ENCODE results near the gene PET100.

PET100 gene

DNA sequence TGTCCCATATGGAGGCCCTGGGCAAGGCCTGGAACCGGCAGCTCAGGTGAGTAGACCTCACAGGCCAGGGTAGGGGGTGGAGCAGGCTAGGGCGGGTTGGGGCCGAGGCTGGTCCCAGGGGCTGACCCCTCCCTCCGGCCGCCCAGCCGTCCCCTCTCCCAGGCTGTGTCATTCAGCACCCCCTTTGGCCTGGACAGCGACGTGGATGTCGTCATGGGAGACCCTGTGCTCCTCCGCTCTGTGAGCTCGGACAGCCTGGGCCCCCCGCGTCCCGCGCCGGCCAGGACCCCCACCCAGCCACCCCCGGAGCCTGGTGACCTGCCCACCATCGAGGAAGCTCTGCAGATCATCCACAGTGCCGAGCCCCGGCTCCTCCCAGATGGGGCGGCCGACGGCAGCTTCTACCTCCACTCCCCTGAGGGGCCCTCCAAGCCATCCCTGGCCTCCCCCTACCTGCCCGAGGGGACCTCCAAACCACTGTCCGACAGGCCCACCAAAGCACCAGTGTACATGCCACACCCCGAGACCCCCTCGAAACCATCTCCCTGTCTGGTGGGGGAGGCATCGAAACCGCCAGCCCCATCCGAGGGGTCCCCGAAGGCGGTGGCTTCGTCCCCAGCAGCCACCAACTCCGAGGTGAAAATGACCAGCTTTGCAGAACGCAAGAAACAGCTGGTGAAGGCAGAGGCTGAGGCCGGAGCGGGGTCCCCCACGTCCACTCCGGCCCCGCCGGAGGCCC, 17.9 kb upstream of the PET100 start:
- TF ChIP-seq, protein P1, sequence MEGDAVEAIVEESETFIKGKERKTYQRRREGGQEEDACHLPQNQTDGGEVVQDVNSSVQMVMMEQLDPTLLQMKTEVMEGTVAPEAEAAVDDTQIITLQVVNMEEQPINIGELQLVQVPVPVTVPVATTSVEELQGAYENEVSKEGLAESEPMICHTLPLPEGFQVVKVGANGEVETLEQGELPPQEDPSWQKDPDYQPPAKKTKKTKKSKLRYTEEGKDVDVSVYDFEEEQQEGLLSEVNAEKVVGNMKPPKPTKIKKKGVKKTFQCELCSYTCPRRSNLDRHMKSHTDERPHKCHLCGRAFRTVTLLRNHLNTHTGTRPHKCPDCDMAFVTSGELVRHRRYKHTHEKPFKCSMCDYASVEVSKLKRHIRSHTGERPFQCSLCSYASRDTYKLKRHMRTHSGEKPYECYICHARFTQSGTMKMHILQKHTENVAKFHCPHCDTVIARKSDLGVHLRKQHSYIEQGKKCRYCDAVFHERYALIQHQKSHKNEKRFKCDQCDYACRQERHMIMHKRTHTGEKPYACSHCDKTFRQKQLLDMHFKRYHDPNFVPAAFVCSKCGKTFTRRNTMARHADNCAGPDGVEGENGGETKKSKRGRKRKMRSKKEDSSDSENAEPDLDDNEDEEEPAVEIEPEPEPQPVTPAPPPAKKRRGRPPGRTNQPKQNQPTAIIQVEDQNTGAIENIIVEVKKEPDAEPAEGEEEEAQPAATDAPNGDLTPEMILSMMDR (IDR thresholded peaks at IDR 0.05; ENCODE audit: low read depth, low read length), result no peak
- no peak overlapping the region for H3K4me3 ChIP-seq (replicated peaks in 1 of 2; ENCODE audit: low read depth in 2 of 2, low read length in 2 of 2)
- DNase-seq (ENCODE audit: low read depth in 2 of 2), result no peak

DNA sequence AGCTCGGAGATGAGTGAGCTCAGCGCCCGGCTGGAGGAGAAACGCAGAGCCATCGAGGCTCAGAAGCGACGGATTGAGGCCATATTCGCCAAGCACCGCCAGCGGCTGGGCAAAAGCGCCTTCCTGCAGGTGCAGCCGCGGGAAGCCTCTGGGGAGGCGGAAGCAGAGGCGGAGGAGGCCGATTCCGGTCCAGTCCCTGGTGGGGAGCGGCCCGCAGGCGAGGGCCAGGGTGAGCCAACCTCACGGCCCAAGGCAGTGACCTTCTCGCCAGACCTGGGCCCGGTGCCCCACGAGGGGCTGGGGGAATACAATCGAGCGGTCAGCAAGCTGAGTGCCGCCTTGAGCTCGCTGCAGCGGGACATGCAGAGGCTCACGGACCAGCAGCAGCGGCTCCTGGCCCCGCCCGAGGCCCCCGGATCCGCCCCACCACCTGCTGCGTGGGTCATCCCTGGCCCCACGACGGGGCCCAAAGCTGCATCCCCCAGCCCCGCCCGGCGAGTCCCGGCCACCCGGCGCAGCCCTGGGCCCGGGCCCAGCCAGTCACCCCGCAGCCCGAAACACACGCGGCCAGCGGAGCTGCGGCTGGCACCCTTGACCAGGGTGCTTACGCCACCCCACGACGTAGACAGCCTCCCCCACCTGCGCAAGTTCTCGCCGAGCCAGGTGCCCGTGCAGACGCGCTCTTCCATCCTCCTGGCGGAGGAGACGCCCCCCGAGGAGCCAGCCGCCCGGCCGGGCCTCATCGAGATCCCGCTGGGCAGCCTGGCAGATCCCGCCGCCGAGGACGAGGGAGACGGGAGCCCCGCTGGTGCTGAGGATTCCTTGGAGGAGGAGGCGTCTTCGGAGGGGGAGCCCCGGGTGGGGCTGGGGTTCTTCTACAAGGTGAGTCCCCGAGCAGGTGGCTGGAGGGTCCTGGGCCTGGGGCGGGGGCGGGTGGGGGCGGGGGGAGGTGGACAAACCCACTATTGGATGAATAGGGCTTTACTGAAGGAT, 17.0 kb upstream of the PET100 start:
- H3K4me3 ChIP-seq (replicated peaks in 1 of 2; ENCODE audit: low read depth in 2 of 2, low read length in 2 of 2), result no peak overlapping the region
- TF ChIP-seq, protein P1 (IDR thresholded peaks at IDR 0.05; ENCODE audit: low read depth, low read length), result no peak
- no peak for DNase-seq (ENCODE audit: low read depth in 2 of 2)

DNA sequence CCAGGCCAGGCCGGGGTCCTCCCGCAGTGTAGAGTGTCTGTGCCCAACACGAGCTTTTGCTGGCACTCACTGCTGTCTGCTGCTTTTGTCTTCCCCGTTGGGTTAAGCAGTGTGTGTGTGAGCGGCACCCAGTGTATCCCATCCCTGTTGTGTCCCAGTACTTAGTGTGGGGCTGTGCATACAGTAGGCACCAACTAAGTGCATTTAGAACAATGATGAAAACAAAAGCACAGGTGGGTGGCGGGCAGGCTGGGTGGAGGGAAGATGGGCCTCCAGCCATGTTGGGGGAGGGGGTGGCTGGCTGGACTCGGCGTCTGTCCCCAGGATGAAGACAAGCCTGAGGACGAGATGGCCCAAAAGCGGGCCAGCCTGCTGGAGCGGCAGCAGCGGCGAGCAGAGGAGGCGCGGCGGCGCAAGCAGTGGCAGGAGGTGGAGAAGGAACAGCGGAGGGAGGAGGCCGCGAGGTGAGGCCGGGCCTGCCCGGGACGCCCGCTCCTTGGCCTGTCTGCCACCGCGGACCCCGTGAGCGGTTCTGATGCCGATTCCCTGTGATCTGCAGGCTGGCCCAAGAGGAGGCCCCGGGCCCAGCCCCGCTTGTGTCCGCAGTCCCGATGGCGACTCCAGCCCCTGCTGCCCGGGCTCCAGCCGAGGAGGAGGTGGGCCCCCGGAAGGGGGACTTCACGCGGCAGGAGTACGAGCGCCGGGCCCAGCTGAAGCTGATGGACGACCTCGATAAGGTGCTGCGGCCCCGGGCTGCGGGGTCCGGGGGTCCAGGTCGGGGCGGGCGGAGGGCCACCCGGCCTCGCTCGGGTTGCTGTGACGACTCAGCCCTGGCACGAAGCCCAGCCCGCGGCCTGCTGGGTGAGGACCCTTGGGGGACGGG, 14.5 kb upstream of the PET100 start:
- TF ChIP-seq, protein P1 (IDR thresholded peaks at IDR 0.05; ENCODE audit: low read depth, low read length), result no peak
- H3K4me3 ChIP-seq (replicated peaks in 1 of 2; ENCODE audit: low read depth in 2 of 2, low read length in 2 of 2), result no peak overlapping the region
- no peak for DNase-seq (ENCODE audit: low read depth in 2 of 2)

DNA sequence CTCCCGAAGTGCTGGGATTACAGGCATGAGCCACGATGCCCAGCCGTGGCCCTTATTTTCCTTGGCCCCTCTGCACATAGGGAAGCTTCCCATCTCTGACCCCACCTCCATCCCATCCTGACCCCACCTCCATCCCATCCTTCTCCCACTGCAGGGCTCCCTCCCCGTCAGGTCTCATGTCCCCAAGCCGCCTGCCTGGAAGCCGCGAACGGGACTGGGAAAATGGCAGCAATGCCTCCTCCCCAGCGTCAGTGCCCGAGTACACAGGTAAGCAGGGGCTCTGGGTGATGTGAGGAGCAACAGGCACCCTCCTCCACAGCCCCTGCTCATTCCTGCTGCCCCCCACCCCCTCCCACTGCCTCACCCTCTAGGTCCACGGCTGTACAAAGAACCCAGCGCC, 12.4 kb upstream of the PET100 start:
- no peak overlapping the region for H3K4me3 ChIP-seq (replicated peaks in 1 of 2; ENCODE audit: low read depth in 2 of 2, low read length in 2 of 2)
- no peak for DNase-seq (ENCODE audit: low read depth in 2 of 2)
- TF ChIP-seq, protein P1 (IDR thresholded peaks at IDR 0.05; ENCODE audit: low read depth, low read length), result no peak

DNA sequence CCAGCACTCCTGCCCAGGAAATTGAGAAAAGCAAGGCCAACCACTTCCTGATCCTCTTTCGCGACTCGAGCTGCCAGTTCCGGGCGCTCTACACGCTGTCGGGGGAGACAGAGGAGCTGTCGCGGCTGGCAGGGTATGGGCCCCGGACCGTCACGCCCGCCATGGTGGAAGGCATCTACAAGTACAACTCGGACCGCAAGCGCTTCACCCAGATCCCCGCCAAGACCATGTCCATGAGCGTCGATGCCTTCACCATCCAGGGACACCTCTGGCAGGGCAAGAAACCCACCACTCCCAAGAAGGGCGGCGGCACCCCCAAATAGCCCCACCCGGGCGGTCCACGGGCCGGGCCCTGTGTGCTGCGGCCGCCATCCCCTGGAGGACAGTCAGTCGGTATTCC, 11.9 kb upstream of the PET100 start:
- no peak for DNase-seq (ENCODE audit: low read depth in 2 of 2)
- H3K4me3 ChIP-seq (replicated peaks in 1 of 2; ENCODE audit: low read depth in 2 of 2, low read length in 2 of 2), result no peak overlapping the region
- TF ChIP-seq, protein P1 (IDR thresholded peaks at IDR 0.05; ENCODE audit: low read depth, low read length), result no peak

DNA sequence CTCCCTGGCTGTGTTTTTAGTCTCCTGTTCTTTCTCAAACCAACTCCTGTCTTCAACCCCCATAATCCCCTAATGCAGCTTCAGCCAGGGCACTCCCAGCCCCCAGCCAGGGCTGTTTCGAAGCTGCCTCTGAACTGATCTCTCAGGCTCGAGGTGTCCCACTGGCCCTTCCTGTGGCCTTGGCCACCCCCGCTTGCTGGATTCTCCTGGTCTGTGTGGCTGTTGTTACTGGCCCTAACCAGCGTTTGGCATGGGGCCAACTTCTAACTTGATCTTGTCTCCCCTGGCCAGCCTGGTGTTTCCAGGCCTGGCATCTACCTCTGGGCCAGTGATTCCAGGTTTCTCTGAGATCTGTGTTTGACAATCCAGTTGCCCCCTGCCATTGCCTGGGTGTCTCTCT, 11.2 kb upstream of the PET100 start:
- no peak for DNase-seq (ENCODE audit: low read depth in 2 of 2)
- TF ChIP-seq, protein P1 (IDR thresholded peaks at IDR 0.05; ENCODE audit: low read depth, low read length), result no peak
- H3K4me3 ChIP-seq (replicated peaks in 1 of 2; ENCODE audit: low read depth in 2 of 2, low read length in 2 of 2), result no peak overlapping the region
